ENCODE results near the gene SCEL. TPM values are rescaled to one million over a fixed set of nuclear protein-coding genes. Genes with fewer than 3 reads are reported as not detected.

Gene SCEL
- total RNA-seq, 5 donors from 2014 or later (not counting 1 experiment from before 2014, with no cell fraction given): 0.09 TPM; not detected in 3

- no peak overlapping the region for H3K27ac Mint-ChIP-seq
- H3K4me1 Mint-ChIP-seq: no peaks in the 10 kb centered on the region
- Histone ChIP-seq H3K4me1 (ENCODE audit: control insufficient read depth in 1 of 2, extremely low read depth in 1 of 2, insufficient read depth in 2 of 2, low read length in 2 of 2) (no peaks in the 10 kb centered on the region), H3K27ac (ENCODE audit: low read length) (no peak overlapping the region), H3K4me3 (ENCODE audit: control insufficient read depth in 1 of 2, extremely low read depth in 1 of 2, low read length in 1 of 2) (no peak overlapping the region), H3K27me3 (replicated peaks in 1 of 2; ENCODE audit: control insufficient read depth in 2 of 2, extremely low read depth in 1 of 2, insufficient read depth in 2 of 2, low read length in 1 of 2) (peaks cover 0 to 5% of the 10 kb centered on the region in 2 experiments), H3K36me3 (ENCODE audit: control insufficient read depth in 2 of 2, extremely low read depth in 1 of 2, insufficient read depth in 1 of 2, low read length in 1 of 2) (no peaks in the 10 kb centered on the region), H3K9me3 (no peaks in the 10 kb centered on the region)
- ATAC-seq (replicated peaks in 1 of 4) (no peak), DNase-seq (no peak)
- H3K4me3 Mint-ChIP-seq: no peak overlapping the region
- H3K36me3 Mint-ChIP-seq: no peaks in the 10 kb centered on the region
- H3K9me3 Mint-ChIP-seq: no peaks in the 10 kb centered on the region
- POLR2A ChIA-PET: interaction anchor here in 1 of 2 donors (0.9 kb wide), 1 partner anchor 44 kb away, joined by 3 read pairs; no protein-coding TSS in a partner anchor
- H3K27me3 Mint-ChIP-seq: peaks cover 18 to 21% of the 10 kb centered on the region in 2 donors
- CTCF ChIA-PET: interaction anchor here (1.0 to 3.1 kb wide), 3 partner anchors 14 to 154 kb away, joined by 3 to 30 read pairs (median 3); no protein-coding TSS in a partner anchor
- 60% methylated on average over 1 of the region's 2 CpGs for WGBS (ENCODE audit: insufficient coverage)
These were observed 59.8 kb downstream of the SCEL start for GRCh38 chr13:77595166-77595810.

- no peak overlapping the region for H3K27ac ChIP-seq (ENCODE audit: low read length)
- ChIA-PET CTCF (interaction anchor here in 1 of 2 donors (0.7 kb wide), 1 partner anchor 17 kb away, joined by 3 read pairs; no protein-coding TSS in a partner anchor), POLR2A (no interaction called here)
- no peaks in the 10 kb centered on the region for H3K36me3 ChIP-seq (ENCODE audit: control insufficient read depth in 2 of 2, extremely low read depth in 1 of 2, insufficient read depth in 1 of 2, low read length in 1 of 2)
- ATAC-seq (replicated peaks in 1 of 4): no peak
- no peak for DNase-seq
- no peak overlapping the region for H3K4me3 ChIP-seq (ENCODE audit: control insufficient read depth in 1 of 2, extremely low read depth in 1 of 2, low read length in 1 of 2)
- no CpG with 5 or more reads among the region's 1 CpG for WGBS (ENCODE audit: insufficient coverage)
- no peak overlapping the region for H3K27ac Mint-ChIP-seq
- no peaks in the 10 kb centered on the region for H3K4me1 ChIP-seq (ENCODE audit: control insufficient read depth in 1 of 2, extremely low read depth in 1 of 2, insufficient read depth in 2 of 2, low read length in 2 of 2)
- peaks cover 18 to 19% of the 10 kb centered on the region in 2 donors for H3K27me3 Mint-ChIP-seq
- no peaks in the 10 kb centered on the region for H3K36me3 Mint-ChIP-seq
- no peaks in the 10 kb centered on the region for H3K4me1 Mint-ChIP-seq
- no peaks in the 10 kb centered on the region for H3K9me3 Mint-ChIP-seq
- H3K9me3 ChIP-seq: no peaks in the 10 kb centered on the region
- H3K27me3 ChIP-seq (replicated peaks in 1 of 2; ENCODE audit: control insufficient read depth in 2 of 2, extremely low read depth in 1 of 2, insufficient read depth in 2 of 2, low read length in 1 of 2): peaks cover 0 to 5% of the 10 kb centered on the region in 2 experiments
- no peak overlapping the region for H3K4me3 Mint-ChIP-seq
These were observed 61.3 kb downstream of the SCEL start for GRCh38 chr13:77596777-77597176.

- H3K4me1 Mint-ChIP-seq: no peaks in the 10 kb centered on the region
- Histone ChIP-seq H3K36me3 (ENCODE audit: control insufficient read depth in 2 of 2, extremely low read depth in 1 of 2, insufficient read depth in 1 of 2, low read length in 1 of 2) (no peaks in the 10 kb centered on the region), H3K27me3 (replicated peaks in 1 of 2; ENCODE audit: control insufficient read depth in 2 of 2, extremely low read depth in 1 of 2, insufficient read depth in 2 of 2, low read length in 1 of 2) (peaks cover 0 to 3% of the 10 kb centered on the region in 2 experiments), H3K4me3 (ENCODE audit: control insufficient read depth in 1 of 2, extremely low read depth in 1 of 2, low read length in 1 of 2) (no peak overlapping the region), H3K9me3 (no peaks in the 10 kb centered on the region), H3K4me1 (ENCODE audit: control insufficient read depth in 1 of 2, extremely low read depth in 1 of 2, insufficient read depth in 2 of 2, low read length in 2 of 2) (no peaks in the 10 kb centered on the region), H3K27ac (ENCODE audit: low read length) (no peak overlapping the region)
- peaks cover 9 to 10% of the 10 kb centered on the region in 2 donors for H3K27me3 Mint-ChIP-seq
- ChIA-PET POLR2A (no interaction called here), CTCF (no interaction called here)
- H3K27ac Mint-ChIP-seq: no peak overlapping the region
- no peak overlapping the region for H3K4me3 Mint-ChIP-seq
- H3K36me3 Mint-ChIP-seq: no peaks in the 10 kb centered on the region
- no peak for ATAC-seq (replicated peaks in 1 of 4)
- DNase-seq: no peak
- no peaks in the 10 kb centered on the region for H3K9me3 Mint-ChIP-seq
- WGBS (ENCODE audit: insufficient coverage): 90% methylated on average over 1 of the region's 2 CpGs
These were observed 63.8 kb downstream of the SCEL start for GRCh38 chr13:77599351-77599750.

- Mint-ChIP-seq H3K4me1 (no peaks in the 10 kb centered on the region), H3K36me3 (no peaks in the 10 kb centered on the region), H3K27ac (no peak overlapping the region), H3K9me3 (no peaks in the 10 kb centered on the region), H3K27me3 (peaks cover 4 to 8% of the 10 kb centered on the region in 2 donors), H3K4me3 (no peak overlapping the region)
- no CpG with 5 or more reads among the region's 2 CpGs for WGBS (ENCODE audit: insufficient coverage)
- Histone ChIP-seq H3K4me3 (ENCODE audit: control insufficient read depth in 1 of 2, extremely low read depth in 1 of 2, low read length in 1 of 2) (no peak overlapping the region), H3K27me3 (replicated peaks in 1 of 2; ENCODE audit: control insufficient read depth in 2 of 2, extremely low read depth in 1 of 2, insufficient read depth in 2 of 2, low read length in 1 of 2) (peaks cover 0 to 3% of the 10 kb centered on the region in 2 experiments), H3K36me3 (ENCODE audit: control insufficient read depth in 2 of 2, extremely low read depth in 1 of 2, insufficient read depth in 1 of 2, low read length in 1 of 2) (no peaks in the 10 kb centered on the region), H3K4me1 (ENCODE audit: control insufficient read depth in 1 of 2, extremely low read depth in 1 of 2, insufficient read depth in 2 of 2, low read length in 2 of 2) (no peaks in the 10 kb centered on the region), H3K9me3 (no peaks in the 10 kb centered on the region), H3K27ac (ENCODE audit: low read length) (no peak overlapping the region)
- CTCF ChIA-PET: no interaction called here
- no peak for DNase-seq
- POLR2A ChIA-PET: interaction anchor here in 1 of 2 donors (0.6 kb wide), 1 partner anchor 596 kb away, joined by 9 read pairs; no protein-coding TSS in a partner anchor
- ATAC-seq (replicated peaks in 1 of 4): no peak
These were observed 65.2 kb downstream of the SCEL start for GRCh38 chr13:77600701-77601100.

GRCh38 chr13:77611068-77611467 lies 75.6 kb downstream of the SCEL start:
- ATAC-seq (replicated peaks in 1 of 4) (no peak), DNase-seq (no peak)
- Mint-ChIP-seq H3K9me3 (no peaks in the 10 kb centered on the region), H3K27me3 (peaks cover 4 to 5% of the 10 kb centered on the region in 2 donors), H3K27ac (no peak overlapping the region), H3K4me1 (no peaks in the 10 kb centered on the region), H3K4me3 (no peak overlapping the region), H3K36me3 (no peaks in the 10 kb centered on the region)
- CTCF ChIA-PET: no interaction called here
- no peaks in the 10 kb centered on the region for H3K4me1 ChIP-seq (ENCODE audit: control insufficient read depth in 1 of 2, extremely low read depth in 1 of 2, insufficient read depth in 2 of 2, low read length in 2 of 2)
- H3K9me3 ChIP-seq: no peaks in the 10 kb centered on the region
- no peak overlapping the region for H3K4me3 ChIP-seq (ENCODE audit: control insufficient read depth in 1 of 2, extremely low read depth in 1 of 2, low read length in 1 of 2)
- no peaks in the 10 kb centered on the region for H3K36me3 ChIP-seq (ENCODE audit: control insufficient read depth in 2 of 2, extremely low read depth in 1 of 2, insufficient read depth in 1 of 2, low read length in 1 of 2)
- WGBS (ENCODE audit: insufficient coverage): no CpG with 5 or more reads among the region's 1 CpG
- POLR2A ChIA-PET: no interaction called here
- H3K27me3 ChIP-seq (replicated peaks in 1 of 2; ENCODE audit: control insufficient read depth in 2 of 2, extremely low read depth in 1 of 2, insufficient read depth in 2 of 2, low read length in 1 of 2): no peaks in the 10 kb centered on the region
- H3K27ac ChIP-seq (ENCODE audit: low read length): no peak overlapping the region

- peaks cover 6% of the 10 kb centered on the region in 2 donors for H3K27me3 Mint-ChIP-seq
- H3K36me3 Mint-ChIP-seq: no peaks in the 10 kb centered on the region
- ATAC-seq (replicated peaks in 1 of 4) (no peak), DNase-seq (no peak)
- Histone ChIP-seq H3K27ac (ENCODE audit: low read length) (no peak overlapping the region), H3K9me3 (no peaks in the 10 kb centered on the region), H3K4me3 (ENCODE audit: control insufficient read depth in 1 of 2, extremely low read depth in 1 of 2, low read length in 1 of 2) (no peak overlapping the region), H3K27me3 (replicated peaks in 1 of 2; ENCODE audit: control insufficient read depth in 2 of 2, extremely low read depth in 1 of 2, insufficient read depth in 2 of 2, low read length in 1 of 2) (no peaks in the 10 kb centered on the region), H3K4me1 (ENCODE audit: control insufficient read depth in 1 of 2, extremely low read depth in 1 of 2, insufficient read depth in 2 of 2, low read length in 2 of 2) (no peaks in the 10 kb centered on the region), H3K36me3 (ENCODE audit: control insufficient read depth in 2 of 2, extremely low read depth in 1 of 2, insufficient read depth in 1 of 2, low read length in 1 of 2) (no peaks in the 10 kb centered on the region)
- no peaks in the 10 kb centered on the region for H3K4me1 Mint-ChIP-seq
- no peak overlapping the region for H3K27ac Mint-ChIP-seq
- H3K9me3 Mint-ChIP-seq: no peaks in the 10 kb centered on the region
- ChIA-PET POLR2A (no interaction called here), CTCF (interaction anchor here in 1 of 2 donors (0.5 to 0.7 kb wide), 2 partner anchors 268 to 316 kb away, joined by 3 read pairs; no protein-coding TSS in a partner anchor)
- H3K4me3 Mint-ChIP-seq: no peak overlapping the region
These were observed 80.5 kb downstream of the SCEL start for GRCh38 chr13:77616027-77616426.
